GM18907 (cell line): ENCODE results near the gene NDUFS4.
"Not testable (repeated sequence)": the region's sequence is repeated elsewhere in the genome, so short reads cannot be mapped to it uniquely, and the experiment has no call there.

Experiments used
- ATAC-seq: cut with Tn5 transposase; IDR thresholded peaks from one replicate; pipeline ENCODE4 v1.9.1; 2021; ENCODE audit warnings: mild to moderate bottlenecking, moderate library complexity; ENCODE audit not compliant: unreplicated experiment

NDUFS4 gene

GRCh38 chr5:53571403-53571802, 11.0 kb downstream of the NDUFS4 start:
- ATAC-seq: no peak

- ATAC-seq: no peak
Measured at GRCh38 chr5:53575101-53575500, 14.7 kb downstream of the NDUFS4 start.

GRCh38 chr5:53575831-53576230, 15.4 kb downstream of the NDUFS4 start:
- no peak for ATAC-seq

- no peak for ATAC-seq
Measured at GRCh38 chr5:53576674-53577073, 16.2 kb downstream of the NDUFS4 start.

GRCh38 chr5:53578854-53579253, 18.4 kb downstream of the NDUFS4 start:
- ATAC-seq: no peak

- ATAC-seq: no peak
Measured at GRCh38 chr5:53580547-53580946, 20.1 kb downstream of the NDUFS4 start.

GRCh38 chr5:53582225-53582624, 21.8 kb downstream of the NDUFS4 start:
- ATAC-seq: no peak

- ATAC-seq: no peak
Measured at GRCh38 chr5:53590759-53591158, 30.3 kb downstream of the NDUFS4 start.

- ATAC-seq: no peak
Measured at GRCh38 chr5:53594419-53594818, 34.0 kb downstream of the NDUFS4 start.

- no peak for ATAC-seq
Measured at GRCh38 chr5:53597894-53598293, 37.5 kb downstream of the NDUFS4 start.

- ATAC-seq: no peak
Measured at GRCh38 chr5:53601570-53601969, 41.1 kb downstream of the NDUFS4 start.

GRCh38 chr5:53603009-53603687, 42.7 kb downstream of the NDUFS4 start:
- no peak for ATAC-seq

GRCh38 chr5:53604309-53604708, 43.9 kb downstream of the NDUFS4 start:
- ATAC-seq: no peak

- no peak for ATAC-seq
Measured at GRCh38 chr5:53607886-53608285, 47.4 kb downstream of the NDUFS4 start.

- ATAC-seq: not testable (repeated sequence)
Measured at GRCh38 chr5:53608897-53609296, 48.5 kb downstream of the NDUFS4 start.

- ATAC-seq: no peak
Measured at GRCh38 chr5:53613061-53613460, 52.6 kb downstream of the NDUFS4 start.

GRCh38 chr5:53613536-53613935, 53.1 kb downstream of the NDUFS4 start:
- ATAC-seq: no peak

GRCh38 chr5:53614376-53614885, 54.0 kb downstream of the NDUFS4 start:
- ATAC-seq: no peak

GRCh38 chr5:53616939-53617549, 56.6 kb downstream of the NDUFS4 start:
- ATAC-seq: no peak

- ATAC-seq: no peak
Measured at GRCh38 chr5:53631251-53631650, 70.8 kb downstream of the NDUFS4 start.

- no peak for ATAC-seq
Measured at GRCh38 chr5:53642061-53642460, 81.6 kb downstream of the NDUFS4 start.

- ATAC-seq: no peak
Measured at GRCh38 chr5:53643445-53643844, 83.0 kb downstream of the NDUFS4 start.

- ATAC-seq: no peak
Measured at GRCh38 chr5:53645078-53645477, 84.6 kb downstream of the NDUFS4 start.
